ENCODE results near the gene TM9SF3.

GRCh38 chr10:96622013-96622787, 35.4 kb upstream of the TM9SF3 start:
- TF ChIP-seq CTCF (conservative IDR thresholded peaks at IDR 0.05) (no peak), EZH2 (IDR thresholded peaks at IDR 0.05; ENCODE audit: low read depth) (no peak)
